Inferior parietal cortex (tissue), 1 donor: ENCODE measurements around the gene MYO1B.

Source experiments
- DNase-seq: peaks from one replicate; pipeline ENCODE4 v3.0.0-alpha.2; 2016; ENCODE audit errors: extremely low spot score

The MYO1B gene

GRCh38 chr2:191225690-191226089 lies 19.5 kb upstream of the MYO1B start:
- no peak for DNase-seq

GRCh38 chr2:191226196-191226595 lies 19.0 kb upstream of the MYO1B start:
- no peak for DNase-seq

GRCh38 chr2:191228333-191228732 lies 16.9 kb upstream of the MYO1B start:
- no peak for DNase-seq

GRCh38 chr2:191228861-191229260 lies 16.3 kb upstream of the MYO1B start:
- no peak for DNase-seq

- no peak for DNase-seq
These were observed 15.0 kb upstream of the MYO1B start for GRCh38 chr2:191230174-191230573.

GRCh38 chr2:191231995-191232394 lies 13.2 kb upstream of the MYO1B start:
- no peak for DNase-seq

GRCh38 chr2:191233533-191233932 lies 11.7 kb upstream of the MYO1B start:
- no peak for DNase-seq

GRCh38 chr2:191234376-191234775 lies 10.8 kb upstream of the MYO1B start:
- no peak for DNase-seq

GRCh38 chr2:191240871-191241270 lies 4.3 kb upstream of the MYO1B start:
- DNase-seq, result no peak

GRCh38 chr2:191241418-191241817 lies 3.8 kb upstream of the MYO1B start:
- no peak for DNase-seq

GRCh38 chr2:191243154-191243553 lies 2.0 kb upstream of the MYO1B start:
- no peak for DNase-seq

- no peak for DNase-seq
These were observed 854 bp upstream of the MYO1B start for GRCh38 chr2:191244350-191244749.

- no peak for DNase-seq
These were observed 796 bp downstream of the MYO1B start for GRCh38 chr2:191245869-191246531.

- no peak for DNase-seq
These were observed 1.7 kb downstream of the MYO1B start for GRCh38 chr2:191246820-191247380.

GRCh38 chr2:191247381-191248057 lies 2.3 kb downstream of the MYO1B start:
- no peak for DNase-seq

GRCh38 chr2:191249156-191249813 lies 4.1 kb downstream of the MYO1B start:
- DNase-seq, result no peak

- DNase-seq, result no peak
These were observed 5.2 kb downstream of the MYO1B start for GRCh38 chr2:191250400-191250799.

- no peak for DNase-seq
These were observed 5.8 kb downstream of the MYO1B start for GRCh38 chr2:191250986-191251385.

GRCh38 chr2:191252699-191253098 lies 7.5 kb downstream of the MYO1B start:
- no peak for DNase-seq

- no peak for DNase-seq
These were observed 8.3 kb downstream of the MYO1B start for GRCh38 chr2:191253476-191253875.

- DNase-seq, result no peak
These were observed 10.1 kb downstream of the MYO1B start for GRCh38 chr2:191255271-191255670.

- DNase-seq, result no peak
These were observed 10.6 kb downstream of the MYO1B start for GRCh38 chr2:191255756-191256312.
